ENCODE measurements around the gene GUCY1A2.
"Not testable (repeated sequence)": the region's sequence is repeated elsewhere in the genome, so short reads cannot be mapped to it uniquely, and the experiment has no call there.

GUCY1A2 gene

GRCh38 chr11:106840947-106841346 lies 177.3 kb downstream of the GUCY1A2 start:
- DNase-seq (ENCODE audit: low spot score), result no peak

- no peak for DNase-seq (ENCODE audit: low spot score)
Measured at GRCh38 chr11:106840146-106840545, 178.1 kb downstream of the GUCY1A2 start.

GRCh38 chr11:106834567-106834966 lies 183.7 kb downstream of the GUCY1A2 start:
- no peak for DNase-seq (ENCODE audit: low spot score)

GRCh38 chr11:106828976-106829375 lies 189.3 kb downstream of the GUCY1A2 start:
- DNase-seq (ENCODE audit: low spot score), result no peak

GRCh38 chr11:106828576-106828975 lies 189.7 kb downstream of the GUCY1A2 start:
- DNase-seq (ENCODE audit: low spot score), result no peak

- DNase-seq (ENCODE audit: low spot score), result no peak
Measured at GRCh38 chr11:106827687-106828086, 190.6 kb downstream of the GUCY1A2 start.

GRCh38 chr11:106826558-106826957 lies 191.7 kb downstream of the GUCY1A2 start:
- DNase-seq (ENCODE audit: low spot score), result not testable (repeated sequence)

GRCh38 chr11:106821826-106822225 lies 196.4 kb downstream of the GUCY1A2 start:
- no peak for DNase-seq (ENCODE audit: low spot score)

GRCh38 chr11:106821291-106821690 lies 197.0 kb downstream of the GUCY1A2 start:
- no peak for DNase-seq (ENCODE audit: low spot score)

- DNase-seq (ENCODE audit: low spot score), result no peak
Measured at GRCh38 chr11:106818443-106818842, 199.8 kb downstream of the GUCY1A2 start.

GRCh38 chr11:106815209-106815608 lies 203.1 kb downstream of the GUCY1A2 start:
- DNase-seq (ENCODE audit: low spot score), result no peak

- DNase-seq (ENCODE audit: low spot score), result no peak
Measured at GRCh38 chr11:106813806-106814205, 204.5 kb downstream of the GUCY1A2 start.

- DNase-seq (ENCODE audit: low spot score), result no peak
Measured at GRCh38 chr11:106794058-106794457, 224.2 kb downstream of the GUCY1A2 start.

- no peak for DNase-seq (ENCODE audit: low spot score)
Measured at GRCh38 chr11:106789406-106789805, 228.9 kb downstream of the GUCY1A2 start.

- no peak for DNase-seq (ENCODE audit: low spot score)
Measured at GRCh38 chr11:106787454-106787853, 230.8 kb downstream of the GUCY1A2 start.

- DNase-seq (ENCODE audit: low spot score), result no peak
Measured at GRCh38 chr11:106785913-106786650, 232.2 kb downstream of the GUCY1A2 start.

GRCh38 chr11:106777302-106777701 lies 241.0 kb downstream of the GUCY1A2 start:
- not testable (repeated sequence) for DNase-seq (ENCODE audit: low spot score)

GRCh38 chr11:106770489-106771085 lies 247.7 kb downstream of the GUCY1A2 start:
- DNase-seq (ENCODE audit: low spot score), result no peak

- no peak for DNase-seq (ENCODE audit: low spot score)
Measured at GRCh38 chr11:106765469-106766258, 252.6 kb downstream of the GUCY1A2 start.

GRCh38 chr11:106763501-106763900 lies 254.8 kb downstream of the GUCY1A2 start:
- DNase-seq (ENCODE audit: low spot score), result no peak

- no peak for DNase-seq (ENCODE audit: low spot score)
Measured at GRCh38 chr11:106761745-106762144, 256.5 kb downstream of the GUCY1A2 start.

GRCh38 chr11:106761240-106761639 lies 257.0 kb downstream of the GUCY1A2 start:
- DNase-seq (ENCODE audit: low spot score), result no peak

- no peak for DNase-seq (ENCODE audit: low spot score)
Measured at GRCh38 chr11:106748059-106748458, 270.2 kb downstream of the GUCY1A2 start.
